B cell (primary cell): ENCODE measurements around the gene OPHN1. TPM values are rescaled to one million over a fixed set of nuclear protein-coding genes. Genes with fewer than 3 reads are reported as not detected.

Experiments used
- ATAC-seq: fragments of 200-7000 bp; cut with Tn5 transposase; one replicate; pipeline ENCODE4 v1.10.0; 2021; ENCODE audit warnings: low read depth, mild to moderate bottlenecking, moderate number of reproducible peaks, moderate library complexity
- CTCF ChIA-PET: fragments of 350-600 bp; sonication (Branson Sonifier 250); formaldehyde crosslinking; loops from one replicate; lab custom pipeline; 2021; ENCODE audit warnings: antibody characterized with exemption, inconsistent platforms; lab: Charles Lee
- POLR2A ChIA-PET: fragments of 350-600 bp; sonication (Branson Sonifier 250); formaldehyde crosslinking; loops from one replicate; lab custom pipeline; 2021; ENCODE audit warnings: antibody characterized with exemption; lab: Charles Lee
- DNase-seq: peaks from one replicate; pipeline ENCODE4 v3.0.0; 2013
- H2AFZ ChIP-seq: 2 replicates; pipeline ENCODE4 v1.6.1; 2012; ENCODE audit warnings: mild to moderate bottlenecking, low read depth, low read length; ENCODE audit not compliant: insufficient read depth, poor library complexity, severe bottlenecking
- H3K27ac ChIP-seq, 2 donors: 1 replicate in 1 of 2; 2 replicates in 1 of 2; pipeline ENCODE4 v1.5.1; 2012 to 2013; ENCODE audit warnings: low read length in 2 of 2, mild to moderate bottlenecking in 2 of 2, moderate library complexity in 1 of 2
- H3K27me3 ChIP-seq, 4 experiments: fragments of 200-600 bp in 1 of 4; sonication (generic) in 1 of 4; replicated peaks in 1 of 4; 1 replicate in 2 of 4; 2 replicates in 2 of 4; pipeline versions ENCODE4 v1.6.1 to v1.7.0; 2013 to 2016; ENCODE audit warnings: low read length in 3 of 4, mild to moderate bottlenecking in 2 of 4, mixed read lengths in 1 of 4, moderate library complexity in 1 of 4; ENCODE audit not compliant: insufficient read depth in 4 of 4, control insufficient read depth in 3 of 4; ENCODE audit errors: control extremely low read depth in 1 of 4
- H3K36me3 ChIP-seq, 2 experiments: replicated peaks in 1 of 2; 1 replicate in 1 of 2; 2 replicates in 1 of 2; pipeline versions ENCODE4 v1.6.1 to v1.7.1; 2013; ENCODE audit warnings: low read length in 1 of 2; ENCODE audit not compliant: insufficient read depth in 2 of 2, control insufficient read depth in 1 of 2; ENCODE audit errors: control extremely low read depth in 1 of 2, extremely low read depth in 1 of 2
- H3K4me1 ChIP-seq, 2 donors: fragments of 200-600 bp in 1 of 2; sonication (generic) in 1 of 2; 1 replicate in 1 of 2; 2 replicates in 1 of 2; pipeline versions ENCODE4 v1.5.1 to v1.6.1; 2013 to 2017; ENCODE audit warnings: low read length in 2 of 2; ENCODE audit not compliant: control insufficient read depth in 2 of 2, insufficient read depth in 2 of 2
- H3K4me2 ChIP-seq: replicated peaks from 2 replicates; pipeline ENCODE3; 2012; ENCODE audit warnings: mild to moderate bottlenecking, low read depth, low read length; ENCODE audit not compliant: poor library complexity, severe bottlenecking
- H3K4me3 ChIP-seq, 5 experiments: fragments of 200-600 bp in 1 of 5; sonication (generic) in 1 of 5; 1 replicate in 3 of 5; 2 replicates in 2 of 5; pipeline versions ENCODE4 v1.5.1 to v1.7.0; 2011 to 2016; ENCODE audit warnings: low read length in 4 of 5, mild to moderate bottlenecking in 4 of 5, low read depth in 2 of 5, control low read depth in 1 of 5, moderate library complexity in 1 of 5; ENCODE audit not compliant: insufficient read depth in 1 of 5; ENCODE audit errors: control extremely low read depth in 1 of 5, extremely low read depth in 1 of 5
- H3K79me2 ChIP-seq: fragments of 200-600 bp; sonication (generic); one replicate; pipeline ENCODE4 v1.6.0; 2016; ENCODE audit warnings: low read length; ENCODE audit not compliant: control insufficient read depth, insufficient read depth
- H3K9ac ChIP-seq: fragments of 200-600 bp; sonication (generic); 2 replicates; pipeline ENCODE4 v1.6.1; 2017; ENCODE audit warnings: mild to moderate bottlenecking, low read length, moderate library complexity
- H3K9me3 ChIP-seq, 3 donors: one replicate each; pipeline versions ENCODE4 v1.6.1 to v1.7.1; 2013; ENCODE audit warnings: low read length in 2 of 3; ENCODE audit not compliant: control insufficient read depth in 2 of 3, insufficient read depth in 1 of 3; ENCODE audit errors: control extremely low read depth in 1 of 3
- H4K20me1 ChIP-seq: 2 replicates; pipeline ENCODE4 v1.6.0; 2012; ENCODE audit warnings: mild to moderate bottlenecking, low read length; ENCODE audit not compliant: insufficient read depth, control insufficient read depth, poor library complexity, severe bottlenecking
- H3K27ac Mint-ChIP-seq: one replicate; pipeline ENCODE4 v1.8.0; 2021; ENCODE audit warnings: mixed read lengths
- H3K27me3 Mint-ChIP-seq: one replicate; pipeline ENCODE4 v1.8.0; 2021; ENCODE audit warnings: mixed read lengths
- H3K4me1 Mint-ChIP-seq: one replicate; pipeline ENCODE4 v1.8.0; 2021; ENCODE audit warnings: mixed read lengths
- H3K4me3 Mint-ChIP-seq: one replicate; pipeline ENCODE4 v1.8.0; 2021; ENCODE audit warnings: mixed read lengths
- H3K9me3 Mint-ChIP-seq: one replicate; pipeline ENCODE4 v1.8.0; 2022; ENCODE audit warnings: mixed read lengths; ENCODE audit not compliant: insufficient read depth
- EZH2 ChIP-seq: IDR thresholded peaks from 2 replicates; pipeline ENCODE4 v1.6.1; 2012; ENCODE audit warnings: borderline replicate concordance, low read depth, mild to moderate bottlenecking, moderate library complexity, low read length; ENCODE audit not compliant: insufficient read depth, poor library complexity, severe bottlenecking
- WGBS: methylation state at CpG from one replicate; pipeline ENCODE4 v1.1.5; 2013; ENCODE audit warnings: missing lambda C conversion rate; ENCODE audit not compliant: insufficient coverage; 5-methylcytosine and 5-hydroxymethylcytosine counted together
- intact Hi-C: fragments of 100-400 bp; cut with micrococcal nuclease; formaldehyde crosslinking; loops from one replicate; pipeline ENCODE4 v1.10.0; 2022
- polyA plus RNA-seq: library from polyadenylated mRNA; depleted of rRNA; stranded (reverse); fragments of >200 nt; gene quantifications from 2 replicates; pipeline ENCODE4 v1.2.3, GENCODE V29; 2012
- total RNA-seq, 2 donors: library from RNA; stranded (reverse); fragments of 120-200 nt in 1 of 2; gene quantifications; 1 replicate in 1 of 2; 2 replicates in 1 of 2; pipeline versions ENCODE4 v1.2.3 to v1.2.4, GENCODE V29; 2013 to 2022
- TF ChIP-seq, protein P1 (sequence below): fragments of 200-600 bp; IDR thresholded peaks from one replicate; pipeline ENCODE4 v1.8.0; 2022; ENCODE audit warnings: antibody characterized with exemption, mild to moderate bottlenecking

Gene OPHN1
- total and polyA plus RNA-seq, 2 donors (not counting 1 experiment from before 2014, with no cell fraction given) = 0.03 to 0.17 TPM

DNA sequence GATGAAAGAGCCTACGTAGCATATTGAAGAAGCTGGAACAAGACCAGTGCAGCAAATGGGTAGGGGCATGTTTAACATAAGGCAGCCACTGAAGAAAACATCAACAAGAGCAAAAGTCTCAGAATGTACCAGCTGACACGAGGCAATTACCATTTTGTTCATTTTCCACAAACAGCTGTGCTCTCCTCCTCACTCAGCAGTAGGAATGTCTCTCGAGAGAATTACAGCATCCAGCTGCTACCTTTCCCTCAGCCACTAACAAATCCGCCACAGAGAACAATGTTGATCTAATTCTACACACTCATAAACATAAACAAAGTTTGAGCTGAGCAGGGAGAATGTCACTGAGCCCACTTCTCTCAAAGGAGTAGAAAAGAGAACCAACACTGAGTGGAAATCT, 68.0 kb downstream of the OPHN1 start:
- Histone ChIP-seq H3K4me3 (no peak overlapping the region), H3K4me1 (no peaks in the 10 kb centered on the region), H3K4me2 (no peak overlapping the region), H3K9ac (no peak overlapping the region), H3K27me3 (no peaks in the 10 kb centered on the region), H2AFZ (no peak overlapping the region), H3K9me3 (peaks cover 0 to 4% (median 0%) of the 10 kb centered on the region in 3 donors), H4K20me1 (no peaks in the 10 kb centered on the region), H3K36me3 (no peaks in the 10 kb centered on the region), H3K27ac (no peak overlapping the region), H3K79me2 (no peaks in the 10 kb centered on the region)
- Mint-ChIP-seq H3K9me3 (no peaks in the 10 kb centered on the region), H3K27me3 (no peaks in the 10 kb centered on the region), H3K4me1 (no peaks in the 10 kb centered on the region), H3K4me3 (no peak overlapping the region), H3K27ac (no peak overlapping the region)
- POLR2A ChIA-PET = no interaction called here
- DNase-seq (no peak), ATAC-seq (no peak)
- WGBS = 75% methylated on average over 3 of the region's 4 CpGs
- intact Hi-C loops = no loop called here
- TF ChIP-seq, protein P1, sequence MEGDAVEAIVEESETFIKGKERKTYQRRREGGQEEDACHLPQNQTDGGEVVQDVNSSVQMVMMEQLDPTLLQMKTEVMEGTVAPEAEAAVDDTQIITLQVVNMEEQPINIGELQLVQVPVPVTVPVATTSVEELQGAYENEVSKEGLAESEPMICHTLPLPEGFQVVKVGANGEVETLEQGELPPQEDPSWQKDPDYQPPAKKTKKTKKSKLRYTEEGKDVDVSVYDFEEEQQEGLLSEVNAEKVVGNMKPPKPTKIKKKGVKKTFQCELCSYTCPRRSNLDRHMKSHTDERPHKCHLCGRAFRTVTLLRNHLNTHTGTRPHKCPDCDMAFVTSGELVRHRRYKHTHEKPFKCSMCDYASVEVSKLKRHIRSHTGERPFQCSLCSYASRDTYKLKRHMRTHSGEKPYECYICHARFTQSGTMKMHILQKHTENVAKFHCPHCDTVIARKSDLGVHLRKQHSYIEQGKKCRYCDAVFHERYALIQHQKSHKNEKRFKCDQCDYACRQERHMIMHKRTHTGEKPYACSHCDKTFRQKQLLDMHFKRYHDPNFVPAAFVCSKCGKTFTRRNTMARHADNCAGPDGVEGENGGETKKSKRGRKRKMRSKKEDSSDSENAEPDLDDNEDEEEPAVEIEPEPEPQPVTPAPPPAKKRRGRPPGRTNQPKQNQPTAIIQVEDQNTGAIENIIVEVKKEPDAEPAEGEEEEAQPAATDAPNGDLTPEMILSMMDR = no peak
- no peak for TF ChIP-seq EZH2
- CTCF ChIA-PET = no interaction called here

DNA sequence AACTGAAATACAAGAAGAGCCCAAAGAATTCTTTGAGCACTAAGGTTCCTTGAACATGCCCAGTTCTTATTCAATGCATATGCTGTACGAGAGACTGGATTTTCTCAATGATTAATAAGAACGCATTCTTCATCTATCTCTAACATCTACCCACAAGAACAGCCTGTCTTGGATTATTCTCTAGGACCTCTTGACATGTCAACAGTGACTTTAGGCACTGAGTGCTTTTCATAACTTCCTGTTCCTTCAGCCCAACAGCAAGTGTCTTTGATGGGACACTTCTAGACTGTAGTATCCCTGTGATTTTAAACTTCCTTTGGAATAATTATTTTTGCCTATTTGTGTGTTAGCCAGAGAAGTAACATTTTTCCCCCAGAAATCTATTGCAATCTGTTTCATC, 69.3 kb downstream of the OPHN1 start:
- ChIA-PET CTCF (no interaction called here), POLR2A (no interaction called here)
- Histone ChIP-seq H3K4me2 (no peak overlapping the region), H3K9ac (no peak overlapping the region), H3K4me3 (no peak overlapping the region), H2AFZ (no peak overlapping the region), H3K9me3 (no peaks in the 10 kb centered on the region), H3K4me1 (no peaks in the 10 kb centered on the region), H4K20me1 (no peaks in the 10 kb centered on the region), H3K27ac (no peak overlapping the region), H3K27me3 (no peaks in the 10 kb centered on the region), H3K79me2 (no peaks in the 10 kb centered on the region), H3K36me3 (no peaks in the 10 kb centered on the region)
- intact Hi-C loops = no loop called here
- Mint-ChIP-seq H3K27me3 (no peaks in the 10 kb centered on the region), H3K27ac (no peak overlapping the region), H3K4me3 (no peak overlapping the region), H3K9me3 (no peaks in the 10 kb centered on the region), H3K4me1 (no peaks in the 10 kb centered on the region)
- no peak for ATAC-seq
- TF ChIP-seq, protein P1 = no peak
- no peak for TF ChIP-seq EZH2
- WGBS = no CpG with 5 or more reads among the region's 2 CpGs
- no peak for DNase-seq
